Heart left ventricle (tissue), 13 donors: ENCODE measurements around the gene INCA1.

ENCODE experiments used
- POLR2A ChIP-seq, 2 donors: fragments of 450-650 bp; IDR thresholded peaks; one replicate each; pipeline ENCODE4 v1.6.1; 2017; ENCODE audit warnings: antibody characterized with exemption in 2 of 2, mild to moderate bottlenecking in 2 of 2, moderate library complexity in 2 of 2
- TF ChIP-seq, protein P1 (sequence below), 12 donors: fragments of 200-600 bp; sonication (generic) in 4 of 12; IDR thresholded peaks; one replicate each; pipeline versions ENCODE4 v1.5.0 to v1.8.0; 2018 to 2022; ENCODE audit warnings: antibody characterized with exemption in 12 of 12, mild to moderate bottlenecking in 5 of 12
- donor health status: ischemic (EF 13 %, LVEDD 7.1; RV severe dilation, severe dysfunction).
- donor health status: DM: no; HTN: yes; CAD: no.
- donor health status: DM: no; HTN: no; CAD: no.
- donor health status: ischemic (EF 25% LVEDD 6.9; RV normal size, moderate dysfunction).
- donor health status: ischemic (EF 25% LVEDD 5.7; RV mildly dilated, moderate dysfunction).
- donor health status: ischemic (EF 35%, LVEDD 5.7; RV mildly dilated, moderate dysfunction).
- donor health status: nonischemic (EF 11% LVEDD 7.7; RV severe dilation, severe dysfunction).
- donor health status: DM: yes; HTN: yes; CAD: no.
- donor health status: PGD.
- donor health status: ischemic (EF 29% LVEDD 5.4; RV normal size, mild dysfunction).
- donor health status: nonischemic (EF 23%, LVEDD 6.1; RV moderate dilation, normal function).

DNA sequence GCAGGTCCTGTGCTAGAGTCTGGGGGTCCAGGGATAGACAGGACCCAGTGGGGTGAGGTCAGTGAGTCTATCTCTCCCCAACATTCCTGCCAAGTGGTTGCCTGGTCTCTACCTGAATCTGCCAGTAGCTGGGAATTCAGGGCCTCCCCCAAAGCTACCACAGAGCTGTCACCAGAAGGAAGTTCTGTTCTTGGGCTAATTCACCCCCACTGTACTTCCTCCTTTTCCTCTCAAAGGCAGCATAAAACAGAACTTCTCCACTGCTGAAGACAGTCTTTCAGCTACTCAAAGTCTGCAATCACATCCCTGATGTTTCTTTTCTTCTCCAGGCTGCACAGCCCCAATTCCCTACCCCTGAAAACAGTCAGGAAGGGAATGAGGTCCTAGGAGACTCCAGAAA is 18.6 kb downstream of the INCA1 start:
- TF ChIP-seq, protein P1, sequence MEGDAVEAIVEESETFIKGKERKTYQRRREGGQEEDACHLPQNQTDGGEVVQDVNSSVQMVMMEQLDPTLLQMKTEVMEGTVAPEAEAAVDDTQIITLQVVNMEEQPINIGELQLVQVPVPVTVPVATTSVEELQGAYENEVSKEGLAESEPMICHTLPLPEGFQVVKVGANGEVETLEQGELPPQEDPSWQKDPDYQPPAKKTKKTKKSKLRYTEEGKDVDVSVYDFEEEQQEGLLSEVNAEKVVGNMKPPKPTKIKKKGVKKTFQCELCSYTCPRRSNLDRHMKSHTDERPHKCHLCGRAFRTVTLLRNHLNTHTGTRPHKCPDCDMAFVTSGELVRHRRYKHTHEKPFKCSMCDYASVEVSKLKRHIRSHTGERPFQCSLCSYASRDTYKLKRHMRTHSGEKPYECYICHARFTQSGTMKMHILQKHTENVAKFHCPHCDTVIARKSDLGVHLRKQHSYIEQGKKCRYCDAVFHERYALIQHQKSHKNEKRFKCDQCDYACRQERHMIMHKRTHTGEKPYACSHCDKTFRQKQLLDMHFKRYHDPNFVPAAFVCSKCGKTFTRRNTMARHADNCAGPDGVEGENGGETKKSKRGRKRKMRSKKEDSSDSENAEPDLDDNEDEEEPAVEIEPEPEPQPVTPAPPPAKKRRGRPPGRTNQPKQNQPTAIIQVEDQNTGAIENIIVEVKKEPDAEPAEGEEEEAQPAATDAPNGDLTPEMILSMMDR (IDR thresholded peaks at IDR 0.05): no peak
- no peak for TF ChIP-seq POLR2A (IDR thresholded peaks at IDR 0.05)
